Measurements from ENCODE around the gene MPZL2. TPM values are rescaled to one million over a fixed set of nuclear protein-coding genes. Genes with fewer than 3 reads are reported as not detected.

Gene MPZL2
- total and polyA plus RNA-seq, 9 of the 15 experiments (the other 6 are each of a cell fraction or from before 2014, with no cell fraction given) = 0.09 to 0.28 (median 0.18) TPM; not detected in 2

DNA sequence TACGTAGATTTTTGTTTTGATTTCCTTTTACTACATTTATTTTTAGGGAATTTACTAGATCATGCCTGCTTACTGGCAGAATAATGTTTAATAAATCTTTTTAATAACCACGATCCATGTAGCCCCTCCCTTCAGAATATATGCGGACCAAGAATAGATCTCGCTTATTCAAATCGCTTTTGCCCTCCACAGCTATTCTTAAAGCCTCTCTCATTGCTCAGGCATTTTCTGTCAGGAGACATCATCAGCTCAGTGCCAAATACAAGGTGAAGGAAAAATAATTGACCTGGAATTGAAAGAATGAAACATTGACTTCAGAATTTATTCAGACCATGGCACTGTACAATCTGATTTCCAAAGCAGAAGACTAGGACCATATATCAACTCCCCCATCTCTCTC lies 29.3 kb downstream of the MPZL2 start (continued):
- TF ChIP-seq, protein P1, sequence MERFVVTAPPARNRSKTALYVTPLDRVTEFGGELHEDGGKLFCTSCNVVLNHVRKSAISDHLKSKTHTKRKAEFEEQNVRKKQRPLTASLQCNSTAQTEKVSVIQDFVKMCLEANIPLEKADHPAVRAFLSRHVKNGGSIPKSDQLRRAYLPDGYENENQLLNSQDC (CRISPR knock-in tag; IDR thresholded peaks at IDR 0.05) = no peak
- TF ChIP-seq, protein P2, sequence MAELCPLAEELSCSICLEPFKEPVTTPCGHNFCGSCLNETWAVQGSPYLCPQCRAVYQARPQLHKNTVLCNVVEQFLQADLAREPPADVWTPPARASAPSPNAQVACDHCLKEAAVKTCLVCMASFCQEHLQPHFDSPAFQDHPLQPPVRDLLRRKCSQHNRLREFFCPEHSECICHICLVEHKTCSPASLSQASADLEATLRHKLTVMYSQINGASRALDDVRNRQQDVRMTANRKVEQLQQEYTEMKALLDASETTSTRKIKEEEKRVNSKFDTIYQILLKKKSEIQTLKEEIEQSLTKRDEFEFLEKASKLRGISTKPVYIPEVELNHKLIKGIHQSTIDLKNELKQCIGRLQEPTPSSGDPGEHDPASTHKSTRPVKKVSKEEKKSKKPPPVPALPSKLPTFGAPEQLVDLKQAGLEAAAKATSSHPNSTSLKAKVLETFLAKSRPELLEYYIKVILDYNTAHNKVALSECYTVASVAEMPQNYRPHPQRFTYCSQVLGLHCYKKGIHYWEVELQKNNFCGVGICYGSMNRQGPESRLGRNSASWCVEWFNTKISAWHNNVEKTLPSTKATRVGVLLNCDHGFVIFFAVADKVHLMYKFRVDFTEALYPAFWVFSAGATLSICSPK (IDR thresholded peaks at IDR 0.05; ENCODE audit: borderline replicate concordance) = no peak

DNA sequence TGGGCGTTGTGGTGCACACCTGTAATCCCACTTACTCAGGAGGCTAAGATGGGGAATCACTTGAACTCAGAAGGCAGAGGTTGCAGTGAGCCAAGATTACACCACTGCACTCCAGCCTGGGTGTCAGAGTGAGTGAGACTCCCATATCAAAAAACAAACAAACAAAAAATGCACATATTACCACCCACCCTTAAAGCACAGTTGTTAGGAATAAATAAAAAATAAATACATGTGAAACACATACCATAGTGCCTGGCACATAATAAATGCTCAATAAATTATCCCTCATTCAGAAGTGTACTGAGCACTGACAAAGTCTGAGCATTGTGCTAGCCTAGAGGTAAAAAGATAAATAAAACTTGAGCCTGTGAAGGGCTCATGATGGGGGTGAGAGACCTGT lies 30.2 kb downstream of the MPZL2 start:
- ChIA-PET CTCF (ENCODE audit: low intra/inter-chr PET ratio) (no interaction called here), POLR2A (no interaction called here)
- no peak overlapping the region for H2AFZ ChIP-seq (ENCODE audit: low read depth, low read length)
- no peak overlapping the region for H3K27ac ChIP-seq (ENCODE audit: extremely low read depth, low read depth, low read length)
- in situ Hi-C loops (cut with MboI) (no loop called here), intact Hi-C loops (cut with micrococcal nuclease) (no loop called here)
- no peak overlapping the region for H3K4me2 ChIP-seq (ENCODE audit: insufficient read depth, low read length)
- H3K4me3 ChIP-seq = no peak overlapping the region
- no peak for DNase-seq (ENCODE audit: extremely low read depth in 1 of 4, low spot score in 3 of 4)
- no TSS peak for BruUV-seq (replicated peaks)
- H3K9ac ChIP-seq (ENCODE audit: insufficient read depth in 1 of 2, low read depth in 2 of 2, low read length in 2 of 2) = no peak overlapping the region
- no peaks in the 10 kb centered on the region for H3K79me2 ChIP-seq (ENCODE audit: control insufficient read depth, insufficient read depth, low read length)
- FAIRE-seq = no peak
- H3K9me1 ChIP-seq (ENCODE audit: control insufficient read depth, insufficient read depth, low read length) = no peaks in the 10 kb centered on the region
- peaks cover 4 to 7% of the 10 kb centered on the region in 2 experiments; a peak in 2 of 5 replicates for H3K27me3 ChIP-seq (ENCODE audit: control insufficient read depth in 2 of 2, insufficient read depth in 2 of 2, low read length in 2 of 2)
- no peak for ATAC-seq
- H3K36me3 ChIP-seq (ENCODE audit: control insufficient read depth, insufficient read depth, low read length) = no peaks in the 10 kb centered on the region
- H4K20me1 ChIP-seq (replicated peaks; ENCODE audit: control insufficient read depth, insufficient read depth, low read length) = no peaks in the 10 kb centered on the region; the same call in 1 of the 2 replicates
- H3K9me3 ChIP-seq (replicated peaks; ENCODE audit: control insufficient read depth, insufficient read depth, low read depth, low read length) = no peaks in the 10 kb centered on the region
- H3K4me1 ChIP-seq (replicated peaks in 1 of 2; ENCODE audit: control insufficient read depth in 2 of 2, insufficient read depth in 2 of 2, low read length in 2 of 2) = no peaks in the 10 kb centered on the region; a peak in 1 of 5 replicates
- WGBS (ENCODE audit: insufficient coverage, low coverage, missing lambda C conversion rate) = 9% methylated on average over 1 of the region's 1 CpG
- TF ChIP-seq POLR2H (tag; IDR thresholded peaks at IDR 0.05; ENCODE audit: low read depth) (no peak), ZNF282 (CRISPR knock-in tag; IDR thresholded peaks at IDR 0.05) (no peak), ZNF79 (CRISPR knock-in tag; IDR thresholded peaks at IDR 0.05; ENCODE audit: low read depth) (no peak), LEF1 (IDR thresholded peaks at IDR 0.05) (no peak), MTF1 (CRISPR knock-in tag; IDR thresholded peaks at IDR 0.05; ENCODE audit: borderline replicate concordance) (no peak), FOSL1 (tag; conservative IDR thresholded peaks at IDR 0.05) (no peak), MED1 (CRISPR knock-in tag; IDR thresholded peaks at IDR 0.05; ENCODE audit: borderline replicate concordance) (no peak), YBX1 (IDR thresholded peaks at IDR 0.05) (no peak), TRIM28 (IDR thresholded peaks at IDR 0.05) (no peak), ZNF57 (CRISPR knock-in tag; IDR thresholded peaks at IDR 0.05) (no peak)
- TF ChIP-seq, protein P3, sequence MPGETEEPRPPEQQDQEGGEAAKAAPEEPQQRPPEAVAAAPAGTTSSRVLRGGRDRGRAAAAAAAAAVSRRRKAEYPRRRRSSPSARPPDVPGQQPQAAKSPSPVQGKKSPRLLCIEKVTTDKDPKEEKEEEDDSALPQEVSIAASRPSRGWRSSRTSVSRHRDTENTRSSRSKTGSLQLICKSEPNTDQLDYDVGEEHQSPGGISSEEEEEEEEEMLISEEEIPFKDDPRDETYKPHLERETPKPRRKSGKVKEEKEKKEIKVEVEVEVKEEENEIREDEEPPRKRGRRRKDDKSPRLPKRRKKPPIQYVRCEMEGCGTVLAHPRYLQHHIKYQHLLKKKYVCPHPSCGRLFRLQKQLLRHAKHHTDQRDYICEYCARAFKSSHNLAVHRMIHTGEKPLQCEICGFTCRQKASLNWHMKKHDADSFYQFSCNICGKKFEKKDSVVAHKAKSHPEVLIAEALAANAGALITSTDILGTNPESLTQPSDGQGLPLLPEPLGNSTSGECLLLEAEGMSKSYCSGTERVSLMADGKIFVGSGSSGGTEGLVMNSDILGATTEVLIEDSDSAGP (CRISPR knock-in tag; IDR thresholded peaks at IDR 0.05) = no peak
- TF ChIP-seq, protein P4, sequence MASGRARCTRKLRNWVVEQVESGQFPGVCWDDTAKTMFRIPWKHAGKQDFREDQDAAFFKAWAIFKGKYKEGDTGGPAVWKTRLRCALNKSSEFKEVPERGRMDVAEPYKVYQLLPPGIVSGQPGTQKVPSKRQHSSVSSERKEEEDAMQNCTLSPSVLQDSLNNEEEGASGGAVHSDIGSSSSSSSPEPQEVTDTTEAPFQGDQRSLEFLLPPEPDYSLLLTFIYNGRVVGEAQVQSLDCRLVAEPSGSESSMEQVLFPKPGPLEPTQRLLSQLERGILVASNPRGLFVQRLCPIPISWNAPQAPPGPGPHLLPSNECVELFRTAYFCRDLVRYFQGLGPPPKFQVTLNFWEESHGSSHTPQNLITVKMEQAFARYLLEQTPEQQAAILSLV (tag; IDR thresholded peaks at IDR 0.05) = no peak
- TF ChIP-seq, protein P5, sequence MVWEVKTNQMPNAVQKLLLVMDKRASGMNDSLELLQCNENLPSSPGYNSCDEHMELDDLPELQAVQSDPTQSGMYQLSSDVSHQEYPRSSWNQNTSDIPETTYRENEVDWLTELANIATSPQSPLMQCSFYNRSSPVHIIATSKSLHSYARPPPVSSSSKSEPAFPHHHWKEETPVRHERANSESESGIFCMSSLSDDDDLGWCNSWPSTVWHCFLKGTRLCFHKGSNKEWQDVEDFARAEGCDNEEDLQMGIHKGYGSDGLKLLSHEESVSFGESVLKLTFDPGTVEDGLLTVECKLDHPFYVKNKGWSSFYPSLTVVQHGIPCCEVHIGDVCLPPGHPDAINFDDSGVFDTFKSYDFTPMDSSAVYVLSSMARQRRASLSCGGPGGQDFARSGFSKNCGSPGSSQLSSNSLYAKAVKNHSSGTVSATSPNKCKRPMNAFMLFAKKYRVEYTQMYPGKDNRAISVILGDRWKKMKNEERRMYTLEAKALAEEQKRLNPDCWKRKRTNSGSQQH (CRISPR knock-in tag; IDR thresholded peaks at IDR 0.05) = no peak

Data from K562 (cell line).